ENCODE results near the gene FIS1.
"Not testable (repeated sequence)": the region's sequence is repeated elsewhere in the genome, so short reads cannot be mapped to it uniquely, and the experiment has no call there.

FIS1 gene

DNA sequence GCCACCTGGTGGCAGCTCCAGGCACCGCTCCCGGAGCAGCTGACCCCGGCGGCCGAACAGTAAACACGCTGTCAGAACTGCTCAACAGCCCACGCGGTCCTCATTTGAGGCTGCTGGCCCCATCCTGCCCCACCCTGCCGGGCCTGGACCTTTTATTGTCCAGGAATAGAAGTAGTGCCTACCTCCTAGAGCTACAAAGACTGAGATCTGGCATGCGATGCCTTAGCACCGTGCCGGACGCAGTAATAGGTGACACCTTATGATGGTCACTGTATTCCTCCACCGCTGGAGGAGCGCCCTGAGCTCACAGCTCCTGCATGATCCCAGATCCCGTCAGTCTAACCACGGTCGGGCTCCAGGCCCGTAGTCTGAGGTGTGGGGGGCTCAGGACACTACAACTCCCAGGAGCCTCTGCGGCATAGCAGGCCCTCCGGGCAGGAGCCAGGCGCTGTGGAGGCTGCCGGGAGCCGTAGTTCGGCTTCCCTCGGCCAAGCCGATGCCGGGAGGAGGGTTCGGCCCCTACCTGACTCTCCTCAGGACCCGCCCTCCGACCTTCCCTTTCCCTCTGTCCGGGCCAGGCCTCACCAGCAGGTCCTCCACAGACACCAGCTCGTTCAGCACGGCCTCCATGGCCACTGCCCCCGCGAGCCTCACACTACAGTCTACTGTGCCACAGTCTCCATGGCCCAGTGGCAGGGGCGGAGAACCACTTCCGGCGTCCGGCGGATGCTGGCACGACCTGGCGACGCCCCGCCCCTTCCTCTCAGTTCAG is at the start of gene FIS1:
Gene FIS1, minus strand, starts transcription at position 707 of the 772 bp plus-strand sequence. Its CDS starts 77 bp downstream, at position 630.
- peak; percentile 89 for DNase-seq (ENCODE audit: low spot score)

DNA sequence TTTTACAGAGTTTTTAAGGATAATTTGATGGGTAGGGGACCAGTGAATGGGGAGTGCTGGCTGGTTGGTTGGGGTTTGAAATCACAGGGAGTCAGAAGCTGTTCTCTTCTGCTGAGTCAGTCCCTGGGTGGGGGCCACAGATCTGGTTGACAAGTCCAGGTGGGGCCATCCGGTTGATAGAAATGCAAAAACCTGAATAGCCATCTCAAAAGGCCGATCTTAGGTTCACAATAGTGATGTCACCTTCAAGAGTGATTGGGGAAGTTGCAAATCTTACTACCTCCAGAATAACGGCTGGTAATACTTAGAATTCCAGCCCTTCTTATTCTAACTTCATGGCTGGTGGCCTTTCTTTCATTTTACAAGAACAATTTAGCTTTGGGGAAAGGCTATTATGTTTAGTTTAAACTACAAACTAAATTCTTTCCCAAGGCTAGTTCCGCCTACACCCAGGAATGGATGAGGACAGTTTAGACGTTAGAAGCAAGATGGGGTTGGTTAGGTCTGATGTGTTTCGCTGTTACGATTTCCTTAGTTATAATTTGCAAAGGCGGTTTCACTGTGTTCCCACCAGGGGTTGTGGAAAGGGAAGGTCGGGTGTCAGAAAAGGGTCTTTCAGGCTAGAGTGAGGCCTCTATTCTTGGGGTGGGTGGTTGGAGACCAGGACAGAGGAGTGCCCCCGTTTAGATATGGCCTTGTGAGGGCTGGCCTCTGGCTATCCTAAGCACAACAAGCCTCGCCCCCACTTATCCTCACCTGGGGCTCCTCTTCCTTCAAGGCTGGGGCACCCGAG is 49.4 kb upstream of the FIS1 start:
- DNase-seq (ENCODE audit: low spot score): no peak

DNA sequence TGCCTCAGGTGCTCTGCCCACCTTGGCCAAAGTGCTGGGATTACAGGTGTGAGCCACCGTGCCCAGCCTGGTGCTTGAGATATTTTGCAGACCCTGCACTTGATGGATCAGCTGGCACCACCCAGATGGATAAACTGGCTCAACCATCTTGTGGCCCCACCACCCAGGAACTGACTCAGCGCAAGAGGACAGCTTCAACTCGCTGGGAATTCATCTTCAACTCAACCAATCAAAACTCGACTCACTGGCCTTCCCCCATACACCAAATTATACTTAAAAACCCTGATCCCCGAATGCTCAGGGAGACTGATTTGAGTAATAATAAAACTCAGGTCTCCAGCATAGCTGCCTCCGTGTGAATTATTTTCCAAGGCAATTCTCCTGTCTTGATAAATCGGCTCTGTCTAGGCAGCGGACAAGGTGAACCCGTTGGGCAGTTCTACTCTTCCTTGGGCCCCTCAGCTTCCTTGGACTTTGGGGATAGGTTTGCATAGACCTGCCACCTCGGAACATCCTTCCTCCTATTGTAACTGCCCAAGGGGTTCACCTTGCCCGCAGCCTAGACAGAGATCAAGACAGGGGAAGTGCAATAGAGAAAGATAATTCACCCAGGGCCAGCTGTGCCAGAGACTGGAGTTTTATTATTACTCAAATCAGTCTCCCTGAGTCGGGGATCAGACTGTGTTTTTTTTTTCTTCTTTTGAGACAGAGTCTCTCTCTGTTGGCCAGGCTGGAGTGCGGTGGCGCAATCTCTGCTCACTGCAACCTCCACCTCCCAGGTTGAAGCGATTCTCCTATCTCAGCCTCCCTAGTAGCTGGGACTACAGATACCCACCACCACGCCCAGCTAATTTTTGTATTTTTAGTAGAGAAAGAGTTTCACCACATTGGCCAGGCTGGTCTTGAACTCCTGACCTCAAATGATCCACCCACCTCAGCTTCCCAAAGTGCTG is 48.5 kb upstream of the FIS1 start:
- not testable (repeated sequence) for DNase-seq (ENCODE audit: low spot score)

DNA sequence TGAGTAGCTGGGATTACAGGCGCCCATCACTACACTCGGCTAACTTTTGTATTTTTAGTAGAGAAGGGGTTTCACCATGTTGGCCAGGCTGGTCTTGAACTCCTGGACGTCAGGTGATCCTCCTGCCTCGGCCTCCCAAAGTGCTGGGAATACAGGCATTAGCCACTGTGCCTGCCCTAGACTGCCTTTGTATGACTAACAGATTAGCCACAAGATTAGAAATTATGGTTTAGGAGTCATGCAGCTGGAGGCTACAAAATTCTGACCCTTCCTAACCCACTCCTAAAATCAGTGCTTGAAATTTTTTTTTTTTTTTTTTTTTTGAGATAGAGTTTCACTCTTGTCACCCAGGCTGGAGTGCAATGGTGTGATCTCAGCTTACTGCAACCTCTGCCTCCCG is 47.7 kb upstream of the FIS1 start:
- DNase-seq (ENCODE audit: low spot score): not testable (repeated sequence)

DNA sequence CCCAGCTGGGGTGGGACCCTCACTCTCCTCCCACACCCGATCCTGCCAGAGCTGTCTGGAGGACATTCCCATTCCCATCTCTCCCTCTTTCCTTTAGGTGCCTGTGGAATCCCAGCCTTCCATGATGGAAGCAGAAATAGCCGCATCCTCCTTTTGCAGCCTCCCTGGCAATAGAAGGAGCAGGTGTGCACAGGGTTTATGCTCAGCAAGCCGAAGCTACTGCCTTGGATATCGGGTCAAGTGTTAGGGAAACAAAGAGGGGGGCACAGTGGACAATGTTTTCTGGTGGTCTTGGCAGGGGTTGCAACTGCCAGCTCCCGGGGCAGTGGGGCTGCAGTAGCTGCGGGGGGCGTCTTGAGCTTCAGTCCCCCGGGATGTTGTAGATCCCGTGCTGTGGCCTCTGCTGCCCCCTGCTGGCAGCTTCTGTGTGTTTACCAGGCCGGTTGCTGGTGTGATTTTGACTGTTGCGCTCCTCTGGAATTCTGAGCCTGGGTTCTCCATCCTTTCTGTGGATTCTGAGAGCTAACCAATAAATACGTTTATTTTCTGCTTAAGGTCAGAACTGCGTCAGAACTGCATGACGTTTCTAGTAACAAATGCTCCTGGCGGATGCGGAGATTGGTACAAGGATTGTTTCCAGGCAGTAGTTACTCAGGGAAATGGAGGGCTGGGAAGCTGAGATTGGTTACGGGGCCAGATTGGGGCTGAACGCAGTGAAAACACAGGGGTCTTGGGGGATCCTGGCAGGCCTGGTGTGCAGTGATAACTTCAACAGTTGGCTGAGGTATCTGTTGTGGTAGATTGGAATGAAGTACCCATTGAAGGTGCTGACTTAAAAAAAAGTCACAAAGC is 45.5 kb upstream of the FIS1 start:
- DNase-seq (ENCODE audit: low spot score): not testable (repeated sequence)

DNA sequence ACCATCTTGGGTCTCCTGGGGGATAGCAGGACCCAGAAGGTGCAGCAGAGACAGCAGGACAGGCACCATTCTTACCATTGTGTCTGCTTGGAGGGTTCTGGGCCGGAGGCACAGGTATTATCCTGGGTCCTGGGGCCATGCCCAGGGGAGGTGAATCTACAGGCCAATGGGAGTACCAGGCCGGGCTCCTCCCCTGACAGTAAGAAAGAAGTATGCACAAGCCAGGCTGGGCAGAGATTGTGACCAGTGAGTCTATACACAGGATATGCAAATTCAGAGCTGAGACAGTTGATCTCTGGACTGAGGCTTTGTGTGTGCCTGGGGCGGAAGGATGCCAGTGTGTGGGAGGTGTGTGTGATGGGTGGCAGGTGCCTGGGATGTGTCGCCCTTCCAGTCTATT is 44.8 kb upstream of the FIS1 start:
- not testable (repeated sequence) for DNase-seq (ENCODE audit: low spot score)

DNA sequence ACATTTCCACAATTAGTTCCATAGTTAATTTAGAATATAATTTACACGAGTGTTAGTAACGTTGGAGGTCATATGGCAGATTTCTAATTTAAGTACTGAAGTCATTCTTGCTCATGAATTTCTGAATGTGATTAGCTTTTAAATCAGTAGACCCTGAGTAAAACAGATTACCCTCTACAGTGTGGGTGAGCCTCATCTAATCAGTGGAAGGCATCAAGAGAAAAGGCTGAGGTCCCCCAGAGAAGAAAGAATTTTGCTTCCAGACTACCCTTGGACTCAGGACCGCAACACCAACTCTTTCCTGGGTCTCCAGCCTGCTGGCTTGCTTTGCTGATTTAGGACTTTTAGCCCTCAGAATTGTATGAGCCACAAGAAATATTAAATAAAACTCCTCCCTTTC is 43.6 kb upstream of the FIS1 start:
- DNase-seq (ENCODE audit: low spot score): no peak

DNA sequence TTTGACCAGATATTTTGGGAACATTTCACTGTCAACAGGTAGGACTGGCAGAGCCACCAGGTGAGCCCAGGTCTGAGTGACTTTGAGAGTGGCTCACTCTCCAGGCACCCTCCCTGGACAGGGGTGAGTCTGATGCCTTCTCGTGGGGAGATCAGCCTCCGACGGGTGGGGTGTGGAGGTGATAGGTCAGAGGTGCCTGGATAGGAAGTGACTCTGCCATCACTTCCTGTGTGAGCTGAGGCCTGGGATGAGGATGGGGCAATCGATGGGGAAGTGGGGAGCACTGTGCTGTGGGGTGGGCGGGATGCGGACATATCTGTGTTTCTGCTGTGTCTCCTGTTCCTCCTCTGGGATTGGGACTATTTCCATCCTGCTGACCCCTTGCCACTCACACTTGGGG is 42.2 kb upstream of the FIS1 start:
- no peak for DNase-seq (ENCODE audit: low spot score)

DNA sequence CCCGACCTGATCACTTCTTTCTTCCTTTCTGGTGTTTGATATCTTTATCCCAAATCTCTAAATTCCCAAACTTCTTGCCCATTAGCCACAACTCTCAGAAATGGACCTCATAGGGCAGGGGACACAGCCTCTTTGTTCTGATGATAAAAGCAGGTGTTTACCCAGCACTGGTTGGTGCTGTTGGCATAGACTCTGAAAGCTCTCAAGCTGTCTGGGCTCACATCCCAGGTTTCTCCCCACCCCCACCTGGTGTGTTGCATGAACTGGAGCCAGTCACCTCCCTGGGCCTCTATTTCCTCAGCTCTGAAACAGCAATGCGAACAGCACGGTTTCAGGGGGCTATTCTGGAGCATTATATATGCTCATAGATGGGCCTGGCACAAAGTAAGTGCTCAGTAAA is 41.0 kb upstream of the FIS1 start:
- not testable (repeated sequence) for DNase-seq (ENCODE audit: low spot score)

DNA sequence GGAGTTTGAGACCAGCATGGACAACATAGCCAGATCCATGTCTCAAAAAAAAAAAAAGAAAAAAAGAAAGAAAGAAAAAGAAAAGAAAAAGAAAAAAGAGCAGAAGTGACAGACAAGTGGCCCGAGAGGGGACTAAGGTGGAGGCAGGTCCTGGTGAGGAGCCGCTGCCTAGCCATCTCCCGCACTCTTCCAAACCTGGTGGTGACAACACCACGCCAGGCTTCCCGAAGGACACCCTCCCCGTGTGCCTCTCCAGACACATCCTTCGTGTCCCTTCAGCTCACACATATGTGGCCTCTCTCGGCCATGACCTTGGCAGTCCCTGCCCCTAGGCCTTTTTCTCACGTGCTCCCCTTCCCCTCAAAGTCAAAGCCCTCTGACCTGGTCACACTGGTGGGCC is 40.3 kb upstream of the FIS1 start:
- DNase-seq (ENCODE audit: low spot score): no peak

DNA sequence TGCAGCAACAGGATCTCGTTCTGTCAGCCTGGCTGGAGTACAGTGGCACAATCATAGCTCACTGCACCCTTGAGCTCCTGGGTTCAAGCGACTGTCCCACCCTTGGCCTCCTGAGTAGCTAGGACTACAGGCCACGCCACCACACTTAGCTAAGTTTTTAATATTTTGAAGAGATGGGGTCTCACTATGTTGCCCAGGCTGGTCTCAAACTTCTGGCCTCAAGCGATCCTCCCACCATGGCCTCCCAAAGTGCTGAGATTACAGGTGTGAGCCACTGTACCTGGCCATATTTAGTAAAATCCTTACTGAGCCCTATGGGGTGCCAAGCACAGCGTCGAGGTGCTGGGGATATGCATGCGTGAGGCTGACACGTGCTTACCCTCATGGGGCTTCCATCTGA is 36.0 kb upstream of the FIS1 start:
- not testable (repeated sequence) for DNase-seq (ENCODE audit: low spot score)

DNA sequence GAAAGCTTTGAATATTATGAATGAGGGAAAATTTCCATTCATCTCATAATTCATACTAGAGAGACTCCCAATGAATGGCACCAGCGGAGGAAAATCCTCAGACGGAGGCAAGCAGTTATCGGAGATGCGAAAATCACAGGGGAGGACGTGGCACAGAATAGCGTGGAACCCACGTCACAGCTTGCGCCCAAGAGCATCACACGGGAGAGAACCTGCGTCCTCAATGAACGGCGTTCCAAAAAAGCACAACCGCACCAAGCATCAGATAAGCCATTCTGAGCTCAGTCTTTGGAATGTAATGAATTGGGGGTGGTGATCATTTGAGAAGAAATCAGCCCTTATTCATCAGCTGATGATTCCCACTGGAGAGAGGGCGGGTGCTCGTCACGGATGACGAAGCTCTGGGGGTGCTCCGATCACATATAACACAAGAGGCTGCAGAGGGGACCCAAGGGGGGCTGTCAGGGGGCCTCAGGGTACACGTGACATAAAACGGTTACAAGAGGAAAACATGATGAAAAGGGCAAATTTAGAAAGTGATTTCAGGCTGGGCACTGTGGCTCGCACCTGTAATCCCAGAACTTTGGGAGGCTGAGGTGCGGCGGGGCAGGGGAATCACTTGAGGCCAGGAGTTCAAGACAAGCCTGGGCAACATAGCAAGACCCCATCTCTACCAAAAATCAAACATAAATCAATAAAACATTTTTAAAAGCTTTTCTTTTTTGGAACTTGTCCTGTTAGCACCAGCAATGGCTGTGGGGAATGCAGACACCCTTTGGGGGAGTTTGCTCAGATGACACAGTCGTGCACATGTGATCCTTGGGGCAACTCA is 33.8 kb upstream of the FIS1 start:
- DNase-seq (ENCODE audit: low spot score): no peak

DNA sequence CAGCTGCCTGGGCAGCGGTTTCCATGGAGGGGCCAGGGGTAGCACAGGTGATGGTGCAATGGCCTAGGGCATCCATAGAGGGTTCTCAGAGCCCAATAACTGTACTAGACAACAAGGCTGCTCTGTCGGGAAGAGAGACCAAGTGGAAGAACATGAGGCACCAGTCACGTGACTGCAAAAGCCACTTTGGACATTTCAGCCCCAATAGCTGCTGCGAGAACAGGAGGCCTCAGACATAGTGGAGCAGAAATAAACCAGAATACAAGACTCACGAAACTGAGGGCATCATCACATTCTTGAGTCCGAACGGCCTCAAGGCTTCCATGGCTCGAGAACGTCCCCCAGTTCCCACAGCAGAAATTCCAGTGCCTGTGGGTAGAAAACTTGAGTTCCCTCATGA is 32.3 kb upstream of the FIS1 start:
- DNase-seq (ENCODE audit: low spot score): no peak

DNA sequence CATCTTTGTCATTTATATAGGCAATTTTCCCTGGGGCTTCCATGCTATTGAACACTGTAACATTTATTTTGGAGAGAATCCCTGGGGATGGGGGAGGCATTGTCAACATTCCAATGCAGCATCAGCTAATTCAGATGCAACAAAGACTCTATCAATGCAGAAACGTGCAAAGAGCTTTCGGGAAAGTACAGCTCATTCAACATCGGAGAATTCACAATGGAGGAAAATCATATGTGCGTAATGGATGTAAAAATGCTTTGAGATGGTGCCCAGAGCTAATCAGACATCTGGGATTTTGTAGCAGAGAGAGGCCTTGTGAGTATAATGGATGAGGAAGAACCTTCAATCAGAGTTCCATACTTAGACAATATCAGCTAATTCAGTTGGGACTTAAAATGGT is 28.3 kb upstream of the FIS1 start:
- no peak for DNase-seq (ENCODE audit: low spot score)

DNA sequence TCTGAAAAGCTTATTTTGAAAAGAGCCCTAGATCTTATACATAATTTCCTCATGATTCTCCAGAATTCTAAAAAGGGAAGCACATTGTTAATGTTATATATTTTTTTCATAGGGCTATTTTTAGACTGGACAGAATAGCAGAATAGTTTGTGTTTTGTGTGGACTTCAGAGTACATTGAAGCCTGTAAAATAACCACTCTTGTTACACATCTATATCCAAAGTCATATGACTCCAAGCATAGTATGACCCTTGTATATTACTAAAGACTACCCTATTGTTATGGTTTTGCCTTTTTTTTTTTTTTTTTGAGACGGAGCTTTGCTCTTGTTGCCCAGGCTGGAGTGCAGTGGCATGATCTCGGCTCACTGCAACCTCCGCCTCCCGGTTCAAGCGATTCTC is 26.1 kb upstream of the FIS1 start:
- no peak for DNase-seq (ENCODE audit: low spot score)

DNA sequence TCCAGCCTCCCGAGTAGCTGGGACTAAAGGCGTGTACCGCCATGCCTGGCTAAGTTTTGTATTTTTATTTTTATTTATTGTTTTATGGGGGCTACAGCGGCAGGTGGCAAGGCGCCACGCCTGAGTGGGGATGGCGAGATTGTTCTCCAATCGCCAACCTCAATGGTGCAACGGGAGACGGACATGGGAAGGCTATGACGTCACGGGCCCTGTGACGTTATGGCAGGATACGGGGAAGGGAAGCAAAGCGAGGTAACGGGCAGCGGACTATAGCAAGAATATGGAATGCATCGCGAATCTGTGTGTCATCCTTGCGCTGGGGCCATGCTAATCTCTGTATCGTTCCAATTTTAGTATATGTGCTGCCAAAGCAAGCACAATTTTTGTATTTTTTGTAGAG is 24.8 kb upstream of the FIS1 start:
- DNase-seq (ENCODE audit: low spot score): no peak

DNA sequence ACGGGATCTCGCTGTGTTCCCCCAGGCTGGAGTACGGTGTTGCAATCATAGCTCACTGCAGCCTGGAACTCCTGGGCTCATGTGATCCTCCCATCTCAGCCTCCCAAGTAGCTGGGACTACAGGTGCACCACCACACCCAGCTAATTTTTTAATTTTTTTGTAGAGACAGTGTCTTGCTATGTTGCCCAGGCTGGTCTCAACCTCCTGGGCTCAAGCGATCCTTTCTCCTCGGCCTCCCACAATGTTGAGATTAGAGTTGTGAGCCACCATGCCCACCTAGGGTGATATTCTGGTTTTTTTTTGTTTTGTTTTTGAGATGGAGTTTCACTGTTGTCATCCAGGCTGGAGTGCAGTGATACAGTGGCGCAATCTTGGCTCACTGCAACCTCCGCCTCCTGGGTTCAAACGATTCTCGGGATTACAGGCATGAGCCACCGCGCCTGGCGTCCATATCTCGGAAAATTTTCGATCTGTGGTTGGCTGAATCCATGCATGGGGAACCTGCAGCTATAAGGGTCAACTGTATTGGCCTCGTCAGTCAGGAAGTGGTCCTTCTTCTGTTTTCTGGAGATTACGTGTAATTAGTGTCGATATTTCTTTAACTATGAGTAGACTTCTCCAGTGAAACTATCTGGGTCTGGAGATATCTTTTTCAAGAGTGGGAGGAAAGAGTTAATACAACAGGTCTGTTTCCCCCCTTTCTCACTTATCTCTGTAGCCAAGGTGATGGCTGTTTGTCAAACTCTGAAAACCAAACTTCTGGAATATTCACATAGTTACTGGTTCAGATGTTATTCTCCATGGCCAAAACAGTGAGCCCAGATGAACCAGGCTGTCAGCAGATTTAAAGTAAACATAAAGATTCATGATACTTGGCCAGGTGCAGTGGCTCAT is 21.0 kb upstream of the FIS1 start:
- DNase-seq (ENCODE audit: low spot score): no peak

DNA sequence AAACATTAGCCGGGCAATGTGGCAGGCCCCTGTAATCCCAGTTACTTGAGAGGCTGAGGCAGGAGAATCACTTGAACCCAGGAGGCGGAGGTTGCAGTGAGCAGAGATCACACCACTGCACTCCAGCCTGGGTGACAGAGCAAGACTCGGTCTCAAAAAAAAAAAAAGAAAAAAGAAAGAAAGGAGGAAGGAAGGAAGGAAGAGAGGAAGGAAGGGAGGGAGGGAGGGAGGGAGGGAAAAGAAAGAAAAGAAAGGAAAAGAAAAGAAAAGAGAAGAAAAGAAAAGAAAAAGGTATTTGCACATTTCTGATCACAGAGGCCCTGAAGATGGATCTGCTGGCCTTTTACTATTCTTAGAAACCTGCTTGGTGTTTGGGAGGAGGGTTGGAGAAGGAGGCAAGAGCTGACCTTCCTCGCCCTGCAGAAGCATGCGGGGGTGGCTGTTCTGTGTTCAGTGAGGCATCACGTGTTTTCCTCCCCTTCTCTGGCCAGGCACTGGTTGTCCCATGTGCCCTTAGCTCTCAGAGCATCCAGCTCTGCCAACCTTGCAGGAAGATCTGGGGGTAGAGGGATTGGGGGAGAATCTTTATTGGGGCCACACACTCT is 19.3 kb upstream of the FIS1 start:
- DNase-seq (ENCODE audit: low spot score): not testable (repeated sequence)

DNA sequence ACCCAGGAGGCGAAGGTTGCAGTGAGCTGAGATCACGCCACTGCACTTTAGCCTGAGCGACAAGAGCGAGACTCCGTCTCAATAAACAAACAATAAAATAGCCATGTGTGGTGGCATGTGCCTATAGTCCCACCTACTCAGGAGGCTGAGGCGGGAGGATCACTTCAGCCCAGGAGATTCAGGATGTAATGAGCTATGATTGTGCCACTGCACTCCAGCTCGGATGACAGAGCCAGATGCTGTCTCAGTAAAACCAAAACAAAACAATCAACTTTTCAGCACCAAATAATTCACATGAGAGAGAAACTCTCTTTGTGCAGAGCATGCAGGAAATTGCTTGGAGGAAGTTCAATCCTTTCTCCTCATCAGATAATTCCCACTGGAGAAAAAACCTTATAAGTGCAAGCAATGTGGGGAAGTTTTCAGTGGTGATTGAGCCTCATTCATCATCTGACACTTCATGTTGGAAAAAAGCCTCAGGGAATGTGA is 13.4 kb upstream of the FIS1 start:
- DNase-seq (ENCODE audit: low spot score): no peak
